Activated naive CD4-positive, alpha-beta T cell treated with anti-CD3 and anti-CD28 coated beads, Interleukin-2, amount 50 U/mL, for 16 hours (primary cell): Measurements from ENCODE around the gene PNPT1.

Source experiments
- DNase-seq: peaks from one replicate; pipeline ENCODE4 v3.0.0-alpha.2; 2020

PNPT1 gene

DNA sequence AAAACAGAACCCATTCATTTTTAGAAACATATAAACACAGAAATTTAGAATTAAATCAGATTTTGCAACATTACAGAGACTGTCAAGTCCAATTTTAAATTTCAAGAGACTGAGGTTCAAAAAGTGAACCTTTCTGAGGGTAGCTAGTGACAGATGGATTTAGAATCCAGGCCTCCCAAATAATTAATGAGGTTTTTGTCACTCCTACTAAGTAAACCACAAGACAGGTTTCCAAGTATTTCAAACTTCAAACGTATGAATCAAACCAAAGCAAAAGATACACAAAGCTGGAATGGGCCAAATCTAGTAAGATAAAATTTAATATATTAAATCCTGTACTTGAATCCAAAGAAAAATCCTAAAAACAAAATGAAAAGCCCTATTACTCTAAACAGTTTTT is 101.5 kb downstream of the PNPT1 start:
- DNase-seq: no peak

DNA sequence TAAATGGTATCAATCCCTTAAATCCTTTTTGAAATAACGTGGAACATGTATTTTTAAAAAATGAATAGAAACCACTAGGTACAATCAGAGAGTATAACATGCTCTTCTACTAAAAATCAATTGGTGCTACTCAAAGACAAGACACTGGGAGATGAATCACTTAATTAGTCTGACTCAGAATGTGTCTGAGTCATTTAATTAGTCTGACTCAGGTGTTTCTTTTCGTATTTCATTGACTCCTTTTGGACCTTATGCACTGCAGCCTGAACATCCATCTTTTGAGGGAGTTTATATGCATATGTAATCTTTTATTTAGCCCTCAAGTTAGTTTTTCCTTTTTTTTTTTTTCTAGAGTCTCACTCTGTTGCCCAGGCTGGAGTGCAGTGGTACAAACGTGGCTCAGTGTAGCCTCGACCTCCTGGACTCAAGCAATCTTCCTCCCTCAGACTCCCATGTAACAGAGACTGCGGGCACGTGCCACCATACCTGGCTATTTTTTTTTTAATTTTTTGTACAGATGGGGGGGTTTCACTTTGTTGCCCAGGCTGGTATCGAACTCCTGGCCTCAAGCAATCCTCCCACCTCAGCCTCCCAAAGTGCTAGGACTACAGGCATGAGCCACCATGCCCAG is 102.7 kb downstream of the PNPT1 start:
- DNase-seq: no peak

DNA sequence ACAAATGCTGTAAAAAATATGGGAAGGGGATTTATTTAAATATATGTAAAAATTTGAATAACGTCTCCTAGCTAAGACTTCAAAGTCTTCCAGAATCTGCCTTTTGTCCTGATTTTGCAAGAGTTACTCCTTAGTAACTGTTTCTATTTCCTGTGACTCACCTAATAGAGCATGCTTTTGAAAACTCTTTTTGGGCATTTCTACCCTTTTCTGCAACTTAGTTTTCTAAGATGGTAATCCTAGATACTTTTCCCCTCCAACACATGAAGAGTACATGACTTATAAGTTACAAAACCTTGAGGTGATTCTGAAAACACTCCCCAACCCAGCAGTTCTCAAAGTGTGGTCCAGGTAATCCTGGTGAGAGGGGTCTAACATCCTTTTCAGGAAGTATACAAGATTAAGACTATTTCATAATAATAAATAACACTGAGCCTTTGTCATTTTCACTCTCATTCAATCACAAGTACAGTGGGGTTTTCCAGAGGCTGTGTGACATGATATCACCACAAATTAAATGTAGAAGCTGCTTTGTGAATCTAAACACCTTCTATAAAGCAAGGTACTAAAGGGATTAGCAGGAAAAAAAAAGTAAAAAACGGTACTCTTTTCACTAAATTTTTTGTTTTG is 108.1 kb downstream of the PNPT1 start:
- no peak for DNase-seq
